Keratinocyte (primary cell): Measurements from ENCODE around the gene RHOG. TPM values are rescaled to one million over a fixed set of nuclear protein-coding genes. Genes with fewer than 3 reads are reported as not detected.

ENCODE experiments used
- DNase-seq: peaks from one replicate; pipeline ENCODE4 v3.0.0-alpha.2; 2011; ENCODE audit warnings: low read depth, missing footprints, low spot score
- FAIRE-seq: peaks from 2 replicates; lab custom pipeline; 2011; peaks lifted over from hg19 to GRCh38; lab: Jason Lieb, UNC
- H2AFZ ChIP-seq: 2 replicates; pipeline ENCODE4 v1.6.0; 2012; ENCODE audit warnings: low read length, control low read depth, inconsistent platforms; ENCODE audit not compliant: control insufficient read depth
- H3K27ac ChIP-seq: 2 replicates; pipeline ENCODE4 v1.5.1; 2011; ENCODE audit warnings: low read length; ENCODE audit not compliant: control insufficient read depth, insufficient read depth
- H3K27me3 ChIP-seq: 3 replicates; pipeline ENCODE4 v1.6.0; 2011; ENCODE audit warnings: low read length; ENCODE audit not compliant: control insufficient read depth, insufficient read depth; ENCODE audit errors: extremely low read depth
- H3K36me3 ChIP-seq, 2 experiments: 2 replicates in 1 of 2; 3 replicates in 1 of 2; pipeline ENCODE4 v1.5.1; 2011; ENCODE audit warnings: low read length in 2 of 2, mild to moderate bottlenecking in 1 of 2; ENCODE audit not compliant: control insufficient read depth in 2 of 2, insufficient read depth in 2 of 2; ENCODE audit errors: extremely low read depth in 1 of 2
- H3K4me1 ChIP-seq: 3 replicates; pipeline ENCODE4 v1.5.1; 2011; ENCODE audit warnings: low read length; ENCODE audit not compliant: control insufficient read depth, insufficient read depth; ENCODE audit errors: extremely low read depth
- H3K4me2 ChIP-seq: 3 replicates; pipeline ENCODE4 v1.6.0; 2011; ENCODE audit warnings: low read depth, low read length; ENCODE audit not compliant: control insufficient read depth, insufficient read depth; ENCODE audit errors: extremely low read depth
- H3K4me3 ChIP-seq, 3 experiments: fragments of 200-600 bp in 1 of 3; sonication (generic) in 1 of 3; 2 replicates in 2 of 3; 3 replicates in 1 of 3; pipeline ENCODE4 v1.5.1; 2011 to 2016; ENCODE audit warnings: low read length in 3 of 3, mild to moderate bottlenecking in 3 of 3, control low read depth in 2 of 3, inconsistent platforms in 1 of 3, low read depth in 1 of 3, mixed read lengths in 1 of 3, mixed run types in 1 of 3, moderate library complexity in 1 of 3; ENCODE audit not compliant: control insufficient read depth in 2 of 3, insufficient read depth in 2 of 3; ENCODE audit errors: extremely low read depth in 1 of 3
- H3K79me2 ChIP-seq: 2 replicates; pipeline ENCODE4 v1.6.0; 2012; ENCODE audit warnings: low read length; ENCODE audit not compliant: control insufficient read depth, insufficient read depth
- H3K9ac ChIP-seq: 3 replicates; pipeline ENCODE4 v1.6.0; 2011; ENCODE audit warnings: low read length; ENCODE audit not compliant: control insufficient read depth, insufficient read depth; ENCODE audit errors: extremely low read depth
- H3K9me1 ChIP-seq: 3 replicates; pipeline ENCODE4 v1.6.0; 2011; ENCODE audit warnings: low read length; ENCODE audit not compliant: control insufficient read depth, insufficient read depth; ENCODE audit errors: extremely low read depth
- H3K9me3 ChIP-seq: 2 replicates; pipeline ENCODE4 v1.5.1; 2012; ENCODE audit warnings: low read depth, low read length; ENCODE audit not compliant: control insufficient read depth
- H4K20me1 ChIP-seq: 3 replicates; pipeline ENCODE4 v1.6.0; 2011; ENCODE audit warnings: low read length; ENCODE audit not compliant: control insufficient read depth, insufficient read depth; ENCODE audit errors: extremely low read depth
- EZH2 ChIP-seq: IDR thresholded peaks from one replicate; pipeline ENCODE4 v1.6.1; 2012; ENCODE audit warnings: inconsistent platforms, mild to moderate bottlenecking, low read length, moderate library complexity
- dilution Hi-C: fragments of 300-500 bp; cut with MboI; formaldehyde crosslinking; loops from one replicate; pipeline ENCODE4 v1.7.0; 2020; ENCODE audit warnings: low sequenced_read_pairs; ENCODE audit not compliant: extremely low pct_ligation_motif_present
- polyA plus RNA-seq, 5 experiments: library from polyadenylated mRNA; depleted of rRNA in 3 of 5; stranded (reverse) in 3 of 5; stranded (forward) in 1 of 5; unstranded in 1 of 5; fragments of >200 nt; gene quantifications; 1 replicate in 1 of 5; 2 replicates in 3 of 5; 3 replicates in 1 of 5; pipeline versions ENCODE4 v1.2.1 to v1.2.3, GENCODE V29; 2011 to 2012; ENCODE audit warnings: missing spikeins in 2 of 5, low read depth in 1 of 5, low replicate concordance in 1 of 5
- TF ChIP-seq, protein P1 (sequence below), 3 experiments: IDR thresholded peaks in 1 of 3; conservative IDR thresholded peaks in 1 of 3; optimal IDR thresholded peaks in 1 of 3; 2 replicates in 2 of 3; 3 replicates in 1 of 3; pipeline versions ENCODE3 to v1.5.1; 2011; ENCODE audit warnings: low read length in 3 of 3, mild to moderate bottlenecking in 3 of 3, moderate library complexity in 2 of 3, control low read depth in 1 of 3, inconsistent platforms in 1 of 3; ENCODE audit not compliant: insufficient read depth in 2 of 3; ENCODE audit errors: extremely low read depth in 1 of 3

The RHOG gene
- polyA plus RNA-seq, 1 donor (not counting 4 experiments of a cell fraction or from before 2014, with no cell fraction given): 39.8 TPM

- H3K79me2 ChIP-seq: peaks cover 39% of the 10 kb centered on the region
- peaks cover 2% of the 10 kb centered on the region for H4K20me1 ChIP-seq
- H3K27me3 ChIP-seq: no peaks in the 10 kb centered on the region
- H3K9me1 ChIP-seq: peaks cover 6% of the 10 kb centered on the region
- no peak overlapping the region for H3K4me3 ChIP-seq
- H3K4me2 ChIP-seq: no peak overlapping the region
- dilution Hi-C loops: no loop called here
- no peak overlapping the region for H3K27ac ChIP-seq
- H3K4me1 ChIP-seq: peaks cover 5% of the 10 kb centered on the region
- TF ChIP-seq EZH2: no peak
- TF ChIP-seq, protein P1, sequence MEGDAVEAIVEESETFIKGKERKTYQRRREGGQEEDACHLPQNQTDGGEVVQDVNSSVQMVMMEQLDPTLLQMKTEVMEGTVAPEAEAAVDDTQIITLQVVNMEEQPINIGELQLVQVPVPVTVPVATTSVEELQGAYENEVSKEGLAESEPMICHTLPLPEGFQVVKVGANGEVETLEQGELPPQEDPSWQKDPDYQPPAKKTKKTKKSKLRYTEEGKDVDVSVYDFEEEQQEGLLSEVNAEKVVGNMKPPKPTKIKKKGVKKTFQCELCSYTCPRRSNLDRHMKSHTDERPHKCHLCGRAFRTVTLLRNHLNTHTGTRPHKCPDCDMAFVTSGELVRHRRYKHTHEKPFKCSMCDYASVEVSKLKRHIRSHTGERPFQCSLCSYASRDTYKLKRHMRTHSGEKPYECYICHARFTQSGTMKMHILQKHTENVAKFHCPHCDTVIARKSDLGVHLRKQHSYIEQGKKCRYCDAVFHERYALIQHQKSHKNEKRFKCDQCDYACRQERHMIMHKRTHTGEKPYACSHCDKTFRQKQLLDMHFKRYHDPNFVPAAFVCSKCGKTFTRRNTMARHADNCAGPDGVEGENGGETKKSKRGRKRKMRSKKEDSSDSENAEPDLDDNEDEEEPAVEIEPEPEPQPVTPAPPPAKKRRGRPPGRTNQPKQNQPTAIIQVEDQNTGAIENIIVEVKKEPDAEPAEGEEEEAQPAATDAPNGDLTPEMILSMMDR (optimal IDR thresholded peaks at IDR 0.05 in 1 of 3, IDR thresholded peaks at IDR 0.05 in 1 of 3, conservative IDR thresholded peaks at IDR 0.05 in 1 of 3; ENCODE audit: extremely low read depth in 1 of 3, insufficient read depth in 2 of 3, low read length in 3 of 3): no peak
- no peak overlapping the region for H3K9ac ChIP-seq
- H3K9me3 ChIP-seq: no peaks in the 10 kb centered on the region
- no peak overlapping the region for H2AFZ ChIP-seq
- H3K36me3 ChIP-seq: peaks cover 27 to 38% of the 10 kb centered on the region in 2 experiments
- DNase-seq (no peak), FAIRE-seq (no peak)
These were observed 13.1 kb downstream of the RHOG start for GRCh38 chr11:3827434-3828186.

DNA sequence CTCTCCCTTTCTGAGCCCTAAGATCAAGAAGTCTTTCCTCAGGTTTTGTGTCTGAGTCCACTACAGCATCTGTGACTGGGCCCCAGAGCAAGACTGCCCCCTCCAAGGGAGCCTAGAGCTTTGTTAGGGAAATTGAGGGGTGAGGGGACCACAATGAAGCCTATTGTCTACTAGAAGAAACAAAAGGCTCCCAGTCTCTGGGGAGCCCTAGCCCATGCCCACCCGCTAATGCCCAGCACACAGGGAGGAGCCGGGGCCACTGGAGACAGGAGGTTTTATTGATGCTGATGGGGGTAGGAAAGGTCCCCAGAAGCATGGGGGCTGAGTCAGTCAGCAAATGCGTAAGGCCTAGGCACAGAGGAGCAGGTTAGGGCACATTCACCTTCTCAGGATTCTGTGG is 14.0 kb downstream of the RHOG start:
- peaks cover 27 to 34% of the 10 kb centered on the region in 2 experiments for H3K36me3 ChIP-seq
- peaks cover 30% of the 10 kb centered on the region for H3K79me2 ChIP-seq
- H3K4me1 ChIP-seq: peaks cover 5% of the 10 kb centered on the region
- no peak overlapping the region for H3K4me3 ChIP-seq
- no peak overlapping the region for H2AFZ ChIP-seq
- no peaks in the 10 kb centered on the region for H3K9me3 ChIP-seq
- peaks cover 2% of the 10 kb centered on the region for H4K20me1 ChIP-seq
- FAIRE-seq (no peak), DNase-seq (no peak)
- no peaks in the 10 kb centered on the region for H3K27me3 ChIP-seq
- TF ChIP-seq, protein P1 (optimal IDR thresholded peaks at IDR 0.05 in 1 of 3, IDR thresholded peaks at IDR 0.05 in 1 of 3, conservative IDR thresholded peaks at IDR 0.05 in 1 of 3; ENCODE audit: extremely low read depth in 1 of 3, insufficient read depth in 2 of 3, low read length in 3 of 3): no peak
- no peak for TF ChIP-seq EZH2
- dilution Hi-C loops: no loop called here
- H3K4me2 ChIP-seq: no peak overlapping the region
- no peak overlapping the region for H3K9ac ChIP-seq
- no peak overlapping the region for H3K27ac ChIP-seq
- peaks cover 3% of the 10 kb centered on the region for H3K9me1 ChIP-seq
